ENCODE results near the gene PRF1.

DNA sequence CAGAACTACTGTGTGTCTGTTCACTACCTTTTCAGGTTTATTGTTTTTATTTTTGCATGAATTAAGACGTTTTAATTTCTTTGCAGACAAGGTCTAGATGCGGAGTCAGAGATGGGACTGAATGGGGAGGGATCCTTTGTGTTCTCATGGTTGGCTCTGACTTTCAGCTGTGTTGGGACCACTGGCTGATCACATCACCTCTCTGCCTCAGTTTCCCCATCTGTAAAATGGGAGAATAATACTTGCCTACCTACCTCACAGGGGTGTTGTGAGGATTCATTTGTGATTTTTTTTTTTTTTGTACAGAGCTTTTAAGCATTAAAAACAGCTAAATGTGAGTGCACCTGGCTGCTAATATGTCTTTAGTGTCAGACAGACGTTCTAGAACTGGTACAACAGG is 34.4 kb downstream of the PRF1 start:
- TF ChIP-seq, protein P1, sequence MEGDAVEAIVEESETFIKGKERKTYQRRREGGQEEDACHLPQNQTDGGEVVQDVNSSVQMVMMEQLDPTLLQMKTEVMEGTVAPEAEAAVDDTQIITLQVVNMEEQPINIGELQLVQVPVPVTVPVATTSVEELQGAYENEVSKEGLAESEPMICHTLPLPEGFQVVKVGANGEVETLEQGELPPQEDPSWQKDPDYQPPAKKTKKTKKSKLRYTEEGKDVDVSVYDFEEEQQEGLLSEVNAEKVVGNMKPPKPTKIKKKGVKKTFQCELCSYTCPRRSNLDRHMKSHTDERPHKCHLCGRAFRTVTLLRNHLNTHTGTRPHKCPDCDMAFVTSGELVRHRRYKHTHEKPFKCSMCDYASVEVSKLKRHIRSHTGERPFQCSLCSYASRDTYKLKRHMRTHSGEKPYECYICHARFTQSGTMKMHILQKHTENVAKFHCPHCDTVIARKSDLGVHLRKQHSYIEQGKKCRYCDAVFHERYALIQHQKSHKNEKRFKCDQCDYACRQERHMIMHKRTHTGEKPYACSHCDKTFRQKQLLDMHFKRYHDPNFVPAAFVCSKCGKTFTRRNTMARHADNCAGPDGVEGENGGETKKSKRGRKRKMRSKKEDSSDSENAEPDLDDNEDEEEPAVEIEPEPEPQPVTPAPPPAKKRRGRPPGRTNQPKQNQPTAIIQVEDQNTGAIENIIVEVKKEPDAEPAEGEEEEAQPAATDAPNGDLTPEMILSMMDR (IDR thresholded peaks at IDR 0.05 in 4 of 5, conservative IDR thresholded peaks at IDR 0.05 in 1 of 5), result no peak
- TF ChIP-seq POLR2A (IDR thresholded peaks at IDR 0.05), result no peak

Data from gastrocnemius medialis (tissue), 4 donors.